GM23248 (cell line): ENCODE results near the gene CNPY3.

Experiments used
- EZH2 ChIP-seq: fragments of 200-600 bp; sonication (generic); IDR thresholded peaks from 2 replicates; pipeline ENCODE4 v1.6.1; 2018; ENCODE audit warnings: antibody characterized with exemption, mild to moderate bottlenecking; ENCODE audit not compliant: insufficient read depth, poor library complexity, severe bottlenecking
- EZH2phosphoT487 ChIP-seq: fragments of 200-600 bp; sonication (generic); IDR thresholded peaks from 2 replicates; pipeline ENCODE4 v1.6.1; 2018; ENCODE audit warnings: antibody characterized with exemption, moderate library complexity, mild to moderate bottlenecking, low read depth; ENCODE audit not compliant: insufficient read depth

GRCh38 chr6:42891199-42891722, 38.0 kb upstream of the CNPY3 start:
- TF ChIP-seq EZH2 (no peak), EZH2phosphoT487 (no peak)
